GM06990 (cell line): Measurements from ENCODE around the gene TPGS1.

Experiments used
- DNase-seq: peaks from one replicate; pipeline ENCODE4 v3.0.0-alpha.2; 2011; ENCODE audit not compliant: insufficient read length; ENCODE audit errors: extremely low read depth
- H3K27me3 ChIP-seq: replicated peaks from 2 replicates; pipeline ENCODE4 v1.6.0; 2011; ENCODE audit warnings: low read length; ENCODE audit not compliant: control insufficient read depth, insufficient read depth
- H3K36me3 ChIP-seq: 2 replicates; pipeline ENCODE4 v1.5.1; 2011; ENCODE audit warnings: low read length; ENCODE audit not compliant: control insufficient read depth, insufficient read depth
- H3K4me3 ChIP-seq: replicated peaks from 2 replicates; pipeline ENCODE4 v1.5.1; 2011; ENCODE audit warnings: low read depth, mild to moderate bottlenecking, control low read depth, low read length
- TF ChIP-seq, protein P1 (sequence below): IDR thresholded peaks from 2 replicates; pipeline ENCODE4 v1.5.1; 2011; ENCODE audit warnings: low read length, control low read depth, mild to moderate bottlenecking, inconsistent platforms; ENCODE audit not compliant: insufficient read depth, poor library complexity, severe bottlenecking

Gene TPGS1

DNA sequence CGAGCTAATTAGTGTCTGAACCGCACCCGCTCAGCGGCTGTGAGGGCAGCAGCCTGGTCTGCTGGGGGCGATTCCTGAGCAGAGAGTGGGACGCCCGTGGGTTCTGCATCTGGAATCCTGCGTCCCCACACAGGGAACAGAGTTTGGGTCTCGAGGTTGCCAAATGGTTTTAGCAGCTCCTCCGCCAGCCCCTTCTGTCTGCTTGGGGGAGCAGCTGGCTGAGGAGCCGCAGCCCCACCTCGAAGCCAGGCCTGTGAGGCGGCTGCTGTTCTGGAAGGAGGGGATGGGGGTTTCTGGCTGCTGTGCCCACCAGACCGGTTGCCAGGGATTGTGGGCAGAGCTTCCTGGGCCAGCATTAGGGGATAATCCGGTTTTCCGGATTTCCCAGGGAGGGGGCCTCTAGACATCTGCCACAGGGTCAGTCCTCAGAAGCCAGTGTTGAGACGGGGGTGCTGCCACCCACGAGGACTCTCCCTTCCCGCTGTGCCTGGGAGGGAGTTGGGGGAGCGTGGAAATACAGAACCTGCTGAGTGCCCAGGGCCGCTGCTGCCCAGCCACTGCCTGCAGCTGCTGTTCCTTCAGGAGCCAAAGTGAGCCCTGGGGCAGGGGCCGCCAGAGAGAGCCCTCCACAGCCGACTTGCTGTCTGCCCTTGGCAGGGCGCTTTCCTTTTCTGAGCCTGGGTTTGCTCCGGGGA lies 26.2 kb downstream of the TPGS1 start:
- Histone ChIP-seq H3K27me3 (no peaks in the 10 kb centered on the region), H3K36me3 (peaks cover 7% of the 10 kb centered on the region), H3K4me3 (peak overlapping the region; percentile 92)
- DNase-seq: no peak
- TF ChIP-seq, protein P1, sequence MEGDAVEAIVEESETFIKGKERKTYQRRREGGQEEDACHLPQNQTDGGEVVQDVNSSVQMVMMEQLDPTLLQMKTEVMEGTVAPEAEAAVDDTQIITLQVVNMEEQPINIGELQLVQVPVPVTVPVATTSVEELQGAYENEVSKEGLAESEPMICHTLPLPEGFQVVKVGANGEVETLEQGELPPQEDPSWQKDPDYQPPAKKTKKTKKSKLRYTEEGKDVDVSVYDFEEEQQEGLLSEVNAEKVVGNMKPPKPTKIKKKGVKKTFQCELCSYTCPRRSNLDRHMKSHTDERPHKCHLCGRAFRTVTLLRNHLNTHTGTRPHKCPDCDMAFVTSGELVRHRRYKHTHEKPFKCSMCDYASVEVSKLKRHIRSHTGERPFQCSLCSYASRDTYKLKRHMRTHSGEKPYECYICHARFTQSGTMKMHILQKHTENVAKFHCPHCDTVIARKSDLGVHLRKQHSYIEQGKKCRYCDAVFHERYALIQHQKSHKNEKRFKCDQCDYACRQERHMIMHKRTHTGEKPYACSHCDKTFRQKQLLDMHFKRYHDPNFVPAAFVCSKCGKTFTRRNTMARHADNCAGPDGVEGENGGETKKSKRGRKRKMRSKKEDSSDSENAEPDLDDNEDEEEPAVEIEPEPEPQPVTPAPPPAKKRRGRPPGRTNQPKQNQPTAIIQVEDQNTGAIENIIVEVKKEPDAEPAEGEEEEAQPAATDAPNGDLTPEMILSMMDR: no peak

DNA sequence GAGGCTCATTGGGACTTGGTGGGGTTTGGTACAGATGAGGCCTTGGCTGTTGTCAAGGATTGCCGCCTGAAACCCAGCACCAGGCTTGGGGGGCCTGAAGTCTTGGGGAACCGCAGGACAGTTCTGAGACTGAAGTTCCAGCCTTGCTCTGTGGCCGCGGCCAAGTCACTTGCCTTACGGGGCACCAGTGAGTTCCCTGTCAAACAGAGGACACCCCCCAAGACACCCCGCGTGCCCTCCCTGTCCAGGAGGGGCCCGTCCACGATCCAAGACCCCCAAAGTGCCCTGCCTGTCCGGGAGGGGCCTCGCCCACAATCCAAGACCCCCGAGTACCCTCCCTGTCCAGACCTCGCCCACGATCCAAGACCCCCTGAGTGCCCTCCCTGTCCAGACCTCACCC lies 26.8 kb downstream of the TPGS1 start:
- H3K36me3 ChIP-seq: peaks cover 7% of the 10 kb centered on the region
- no peak for DNase-seq
- H3K27me3 ChIP-seq: no peaks in the 10 kb centered on the region
- TF ChIP-seq, protein P1: no peak
- H3K4me3 ChIP-seq: no peak overlapping the region

DNA sequence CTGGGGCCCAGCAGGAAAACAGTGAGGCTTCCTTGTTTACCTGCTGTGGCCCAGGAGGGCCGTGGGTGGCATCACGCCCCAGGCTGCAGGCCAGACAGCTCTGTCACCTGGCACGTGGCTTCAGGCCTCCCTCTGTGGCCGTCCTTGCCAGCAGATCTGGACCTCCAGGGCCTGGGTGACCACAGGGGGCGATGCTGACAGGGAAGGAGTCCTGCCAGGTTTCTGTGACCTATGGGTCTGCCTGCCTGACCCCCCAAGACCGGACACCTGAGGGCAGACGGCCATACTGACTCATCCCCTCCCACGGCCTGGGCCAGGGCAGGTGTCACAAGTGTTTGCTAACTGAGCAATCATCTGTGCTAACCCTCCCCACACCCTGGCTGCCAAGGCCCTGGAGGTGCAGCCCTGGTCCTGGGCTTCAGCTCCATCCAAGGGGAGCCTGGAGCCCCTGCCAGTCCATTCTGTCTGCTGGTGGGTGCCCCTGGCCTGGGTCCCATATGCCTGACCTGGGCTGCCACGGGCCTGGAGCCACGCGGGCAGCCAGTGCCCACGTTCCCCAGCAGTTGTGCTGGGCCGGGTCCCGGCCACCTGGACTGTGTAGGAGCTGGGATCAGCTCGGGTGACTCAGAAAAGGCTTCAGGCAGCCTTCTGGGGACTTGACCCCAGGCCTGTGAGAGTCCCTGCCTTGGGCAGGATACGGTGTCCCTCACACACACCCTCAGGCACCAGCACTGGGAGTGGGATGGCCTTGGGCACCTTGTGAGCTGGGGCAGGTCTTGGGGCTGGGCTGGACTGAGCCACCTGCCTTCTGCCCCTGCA lies 27.9 kb downstream of the TPGS1 start:
- DNase-seq: no peak
- Histone ChIP-seq H3K27me3 (no peaks in the 10 kb centered on the region), H3K4me3 (no peak overlapping the region), H3K36me3 (peaks cover 7% of the 10 kb centered on the region)
- TF ChIP-seq, protein P1: peak; percentile 9

DNA sequence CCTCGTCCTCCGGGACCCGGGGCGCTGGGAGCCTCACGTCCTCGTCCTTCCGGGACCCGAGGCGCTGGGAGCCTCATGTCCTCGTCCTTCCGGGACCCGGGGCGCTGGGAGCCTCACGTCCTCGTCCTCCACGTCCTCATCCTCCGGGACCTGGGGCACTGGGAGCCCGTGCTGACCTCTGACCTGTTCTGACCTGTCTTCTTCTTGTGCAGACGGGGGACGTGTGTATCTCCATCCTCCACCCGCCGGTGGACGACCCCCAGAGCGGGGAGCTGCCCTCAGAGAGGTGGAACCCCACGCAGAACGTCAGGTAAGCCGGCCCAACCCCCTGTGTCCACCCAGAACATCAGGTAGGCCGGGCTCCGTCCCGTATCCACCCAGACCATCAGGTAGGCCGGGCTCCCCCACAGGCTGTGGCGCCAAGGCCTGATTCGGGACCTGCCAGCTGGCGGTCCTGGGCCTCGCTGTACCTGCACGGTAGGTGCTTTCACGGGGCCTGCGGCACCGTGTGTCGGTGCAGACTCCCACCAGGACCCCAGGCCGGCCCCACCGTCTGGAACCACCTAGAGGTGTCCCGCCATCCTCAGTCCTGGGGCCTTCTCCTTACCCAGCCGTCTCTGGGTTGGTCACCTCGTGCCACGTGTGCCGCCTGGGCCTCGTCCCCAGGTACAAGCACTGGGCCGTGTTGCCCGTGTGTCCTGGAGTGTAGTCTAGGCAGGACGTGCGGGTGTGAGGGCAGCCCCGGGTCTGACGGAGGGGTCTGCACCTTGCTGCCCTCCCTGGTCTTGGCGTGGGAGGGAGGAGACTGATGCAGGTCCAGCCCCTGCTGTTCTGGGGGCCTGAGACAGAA lies 29.0 kb downstream of the TPGS1 start:
- peaks cover 7% of the 10 kb centered on the region for H3K36me3 ChIP-seq
- DNase-seq: no peak
- H3K4me3 ChIP-seq: no peak overlapping the region
- TF ChIP-seq, protein P1: no peak
- no peaks in the 10 kb centered on the region for H3K27me3 ChIP-seq

DNA sequence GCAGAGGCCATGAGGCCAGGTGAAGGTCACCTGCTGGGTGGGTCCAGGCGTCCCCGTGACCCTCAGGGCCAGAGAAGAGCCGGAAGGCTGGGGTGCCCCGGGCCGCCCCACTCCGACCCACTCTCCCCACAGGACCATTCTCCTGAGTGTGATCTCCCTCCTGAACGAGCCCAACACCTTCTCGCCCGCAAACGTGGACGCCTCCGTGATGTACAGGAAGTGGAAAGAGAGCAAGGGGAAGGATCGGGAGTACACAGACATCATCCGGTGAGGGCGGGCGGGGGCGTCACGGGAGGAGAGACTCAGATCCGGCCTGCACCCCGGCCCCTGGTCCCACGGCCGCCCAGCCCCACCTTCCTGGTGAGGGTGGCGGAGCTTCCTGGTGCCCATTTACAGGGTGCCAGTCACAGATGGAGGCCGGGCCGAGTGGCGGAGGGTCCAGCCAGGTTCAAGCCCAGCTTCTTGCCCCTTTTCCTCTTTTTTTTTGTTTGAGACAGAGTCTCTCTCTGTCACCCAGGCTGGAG lies 29.6 kb downstream of the TPGS1 start:
- H3K36me3 ChIP-seq: peaks cover 9% of the 10 kb centered on the region
- TF ChIP-seq, protein P1: no peak

More for the DNA sequence above, 29.6 kb downstream of the TPGS1 start:
- no peak for DNase-seq
- H3K4me3 ChIP-seq: no peak overlapping the region
- no peaks in the 10 kb centered on the region for H3K27me3 ChIP-seq
